ENCODE measurements around the gene PLEKHG2.

DNA sequence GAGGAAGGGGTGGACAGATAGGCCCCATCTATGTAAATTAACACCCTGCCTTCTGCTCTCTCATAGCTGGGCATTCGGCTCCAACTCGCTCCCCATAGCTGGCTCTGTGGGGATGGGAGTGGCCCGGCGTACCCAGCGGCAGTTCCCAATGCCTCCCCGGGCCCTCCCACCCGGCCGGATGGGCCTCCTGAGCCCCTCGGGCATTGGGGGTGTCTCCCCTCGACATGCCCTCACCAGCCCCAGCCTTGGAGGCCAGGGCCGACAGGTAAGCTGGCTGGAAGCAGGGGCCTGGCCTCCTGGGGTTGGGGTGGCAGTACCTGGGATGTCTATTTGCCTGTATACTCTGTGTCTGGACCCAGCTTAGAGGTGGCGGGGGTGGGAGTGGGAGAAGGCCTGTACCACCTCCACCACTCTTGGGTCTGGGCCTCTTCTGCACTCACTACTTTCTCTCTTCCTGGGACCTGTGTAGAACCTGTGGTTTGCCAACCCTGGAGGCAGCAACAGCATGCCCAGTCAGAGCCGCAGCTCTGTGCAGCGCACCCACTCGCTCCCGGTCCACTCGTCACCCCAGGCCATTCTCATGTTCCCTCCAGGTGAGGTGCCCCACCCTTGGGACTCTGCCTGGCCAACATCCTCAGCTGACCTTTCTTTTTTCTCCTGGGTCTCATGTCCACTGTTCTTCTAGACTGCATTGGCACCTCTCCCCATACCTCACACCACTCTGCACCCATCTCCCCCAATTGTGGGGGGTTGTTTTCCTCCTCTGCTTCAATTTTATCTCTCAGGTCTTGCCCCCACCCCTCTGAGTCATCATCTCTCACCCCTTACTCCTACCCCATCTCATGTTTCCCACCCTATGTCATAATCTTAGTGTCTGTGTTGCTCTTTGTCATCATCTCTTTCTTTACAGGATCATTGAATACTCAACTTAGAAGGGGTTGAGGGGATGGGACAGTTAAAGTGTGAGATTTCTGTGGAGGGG, 31.7 kb upstream of the PLEKHG2 start:
- no peak for TF ChIP-seq ZFX (IDR thresholded peaks at IDR 0.05)
- TF ChIP-seq, protein P1, sequence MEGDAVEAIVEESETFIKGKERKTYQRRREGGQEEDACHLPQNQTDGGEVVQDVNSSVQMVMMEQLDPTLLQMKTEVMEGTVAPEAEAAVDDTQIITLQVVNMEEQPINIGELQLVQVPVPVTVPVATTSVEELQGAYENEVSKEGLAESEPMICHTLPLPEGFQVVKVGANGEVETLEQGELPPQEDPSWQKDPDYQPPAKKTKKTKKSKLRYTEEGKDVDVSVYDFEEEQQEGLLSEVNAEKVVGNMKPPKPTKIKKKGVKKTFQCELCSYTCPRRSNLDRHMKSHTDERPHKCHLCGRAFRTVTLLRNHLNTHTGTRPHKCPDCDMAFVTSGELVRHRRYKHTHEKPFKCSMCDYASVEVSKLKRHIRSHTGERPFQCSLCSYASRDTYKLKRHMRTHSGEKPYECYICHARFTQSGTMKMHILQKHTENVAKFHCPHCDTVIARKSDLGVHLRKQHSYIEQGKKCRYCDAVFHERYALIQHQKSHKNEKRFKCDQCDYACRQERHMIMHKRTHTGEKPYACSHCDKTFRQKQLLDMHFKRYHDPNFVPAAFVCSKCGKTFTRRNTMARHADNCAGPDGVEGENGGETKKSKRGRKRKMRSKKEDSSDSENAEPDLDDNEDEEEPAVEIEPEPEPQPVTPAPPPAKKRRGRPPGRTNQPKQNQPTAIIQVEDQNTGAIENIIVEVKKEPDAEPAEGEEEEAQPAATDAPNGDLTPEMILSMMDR (conservative IDR thresholded peaks at IDR 0.05) = no peak

Data from C4-2B (cell line).